GM12801 (cell line): Measurements from ENCODE around the gene TMEM59.

Experiments
- CTCF ChIP-seq: IDR thresholded peaks from one replicate; pipeline ENCODE4 v1.5.1; 2011; ENCODE audit warnings: control low read depth; ENCODE audit not compliant: insufficient read length; ENCODE audit errors: extremely low read depth

The TMEM59 gene

GRCh38 chr1:54028306-54029251, 24.4 kb downstream of the TMEM59 start:
- TF ChIP-seq CTCF = no peak

- no peak for TF ChIP-seq CTCF
These were observed 25.2 kb downstream of the TMEM59 start for GRCh38 chr1:54027848-54028247.

GRCh38 chr1:54024358-54024757, 28.6 kb downstream of the TMEM59 start:
- no peak for TF ChIP-seq CTCF

GRCh38 chr1:54018635-54019034, 34.4 kb downstream of the TMEM59 start:
- TF ChIP-seq CTCF = no peak

- no peak for TF ChIP-seq CTCF
These were observed 35.0 kb downstream of the TMEM59 start, which contains the start of gene LDLRAD1 for GRCh38 chr1:54017979-54018378. Gene LDLRAD1 (minus strand): TSS chr1:54018186. CDS start chr1:54018112, 74 bp downstream.

- no peak for TF ChIP-seq CTCF
These were observed 36.4 kb downstream of the TMEM59 start for GRCh38 chr1:54016343-54017282.
